HG03025 (cell line): ENCODE measurements around the gene CRELD1.
A peak's percentile ranks its signal among the peaks of the same experiment; 100 is the strongest.
"Not testable (repeated sequence)": the region's sequence is repeated elsewhere in the genome, so short reads cannot be mapped to it uniquely, and the experiment has no call there.

Source experiments
- ATAC-seq: cut with Tn5 transposase; IDR thresholded peaks from one replicate; pipeline ENCODE4 v1.9.1; 2021; ENCODE audit warnings: mild to moderate bottlenecking, moderate library complexity; ENCODE audit not compliant: unreplicated experiment, low FRiP score

The CRELD1 gene

DNA sequence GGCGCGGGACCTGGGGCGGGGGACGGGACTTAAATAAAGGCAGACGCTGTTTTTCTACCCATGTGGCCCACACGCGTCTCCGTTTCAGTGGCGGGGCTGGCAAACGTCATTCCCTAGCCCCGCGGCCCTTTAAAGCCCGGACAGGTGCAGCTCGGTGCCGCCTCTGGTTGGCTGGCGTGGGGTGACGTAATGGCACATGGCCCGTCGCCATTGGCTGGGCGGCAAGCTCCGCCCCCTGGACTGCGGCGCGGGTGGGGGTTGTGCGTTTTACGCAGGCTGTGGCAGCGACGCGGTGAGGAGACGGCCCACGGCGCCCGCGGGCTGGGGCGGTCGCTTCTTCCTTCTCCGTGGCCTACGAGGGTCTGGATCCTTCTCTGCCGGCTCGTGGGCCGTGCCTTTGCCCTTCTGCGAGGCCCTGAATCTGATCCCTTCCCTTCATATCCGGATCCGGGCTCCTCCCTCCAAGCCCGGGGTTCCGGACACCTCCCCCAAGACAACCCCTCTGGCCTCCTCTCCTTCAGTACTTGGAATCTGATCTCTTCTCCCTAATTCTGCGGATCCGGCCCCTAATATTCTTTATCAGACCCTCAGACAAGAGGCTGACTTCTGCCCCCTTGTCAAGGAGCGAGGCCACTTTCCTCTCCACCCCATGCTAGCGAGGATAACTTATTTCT is at the start of gene CRELD1:
CRELD1 (plus strand) TSS at position 274 of the 674 bp plus-strand sequence. CDS start 605 bp downstream, outside the sequence.
- peak; percentile 88 for ATAC-seq

DNA sequence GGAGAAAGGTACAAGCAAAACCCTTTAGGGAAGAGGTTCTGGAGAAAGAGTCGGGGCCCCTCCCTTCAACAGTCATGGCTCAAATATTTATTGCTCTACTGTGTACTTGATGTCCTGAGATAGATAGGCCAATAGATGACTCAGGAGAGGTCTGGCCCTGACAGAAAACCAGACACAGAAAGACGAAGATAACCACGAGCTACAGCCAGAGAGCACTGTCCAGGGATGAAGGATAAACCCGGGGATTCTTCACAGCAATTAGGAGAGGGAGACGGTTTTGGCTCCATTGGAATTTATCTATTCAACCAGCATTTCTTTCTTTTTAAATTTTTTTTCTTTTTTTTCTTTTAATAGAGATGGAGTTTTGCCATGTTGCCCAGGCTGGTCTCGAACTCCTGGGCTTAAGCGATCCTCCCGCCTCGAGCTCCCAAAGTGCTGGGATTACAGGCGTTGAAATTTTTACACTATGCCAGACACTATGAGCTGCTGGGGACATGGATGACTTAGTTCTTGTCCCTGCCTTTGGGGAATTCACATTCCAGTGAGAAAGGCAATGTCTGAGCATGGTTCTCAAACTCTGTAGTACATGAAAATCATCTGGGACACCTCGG is 49.0 kb upstream of the CRELD1 start:
- no peak for ATAC-seq

GRCh38 chr3:9886328-9886727 is 47.3 kb upstream of the CRELD1 start:
- no peak for ATAC-seq

GRCh38 chr3:9887480-9887879 is 46.2 kb upstream of the CRELD1 start:
- ATAC-seq: no peak

GRCh38 chr3:9888540-9888939 is 45.1 kb upstream of the CRELD1 start:
- ATAC-seq: no peak

GRCh38 chr3:9889405-9889804 is 44.2 kb upstream of the CRELD1 start:
- ATAC-seq: no peak

GRCh38 chr3:9890249-9891071 is 43.2 kb upstream of the CRELD1 start, which contains the start of gene JAGN1:
JAGN1 (plus strand) TSS chr3:9890610; CDS start chr3:9890723, 113 bp downstream.
- ATAC-seq: peak; percentile 73

GRCh38 chr3:9891072-9891622 is 42.5 kb upstream of the CRELD1 start:
- ATAC-seq: peak; percentile 2

GRCh38 chr3:9893739-9894138 is 39.9 kb upstream of the CRELD1 start:
- no peak for ATAC-seq

GRCh38 chr3:9895715-9896114 is 37.9 kb upstream of the CRELD1 start:
- ATAC-seq: not testable (repeated sequence)

- ATAC-seq: not testable (repeated sequence)
Observed at GRCh38 chr3:9896755-9897407, 36.8 kb upstream of the CRELD1 start.

GRCh38 chr3:9897408-9898372 is 35.9 kb upstream of the CRELD1 start:
- no peak for ATAC-seq

DNA sequence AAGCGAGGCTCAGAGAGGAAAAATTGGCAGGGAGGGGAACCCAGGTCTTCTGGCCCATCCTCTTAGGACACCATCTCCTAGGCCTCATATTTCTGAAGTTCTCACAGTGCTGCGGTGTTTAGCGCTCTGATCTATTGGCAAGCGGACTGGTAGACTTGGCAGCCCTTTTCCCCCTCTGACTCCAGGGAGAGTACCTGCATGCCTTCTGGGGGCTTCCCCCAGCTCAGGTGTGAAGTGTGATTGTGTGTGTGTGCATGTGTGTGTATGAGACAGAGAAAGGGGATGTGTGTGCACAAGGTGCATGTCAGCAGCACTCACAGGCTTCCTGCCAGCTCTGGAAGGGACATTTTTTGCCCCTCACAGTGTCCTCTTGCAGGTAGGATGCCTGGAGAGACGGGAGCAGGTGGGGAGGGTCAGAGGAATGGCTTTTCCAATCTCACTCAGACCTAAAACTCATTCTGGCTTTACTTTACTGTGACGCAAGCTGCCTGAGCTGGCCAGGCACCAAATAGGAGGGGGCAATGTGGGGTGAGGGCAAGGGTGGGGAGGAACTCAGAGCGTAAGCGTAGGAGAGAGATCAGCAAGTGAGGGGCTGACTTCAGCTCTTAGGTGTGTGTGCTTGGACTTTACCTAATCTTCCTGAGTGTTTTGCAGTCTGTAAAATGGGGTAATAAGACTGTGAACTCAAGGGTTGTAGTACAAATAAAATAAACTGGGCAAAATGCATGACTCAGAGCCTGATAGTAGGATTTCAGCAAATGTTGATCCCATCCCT is 35.0 kb upstream of the CRELD1 start:
- no peak for ATAC-seq

DNA sequence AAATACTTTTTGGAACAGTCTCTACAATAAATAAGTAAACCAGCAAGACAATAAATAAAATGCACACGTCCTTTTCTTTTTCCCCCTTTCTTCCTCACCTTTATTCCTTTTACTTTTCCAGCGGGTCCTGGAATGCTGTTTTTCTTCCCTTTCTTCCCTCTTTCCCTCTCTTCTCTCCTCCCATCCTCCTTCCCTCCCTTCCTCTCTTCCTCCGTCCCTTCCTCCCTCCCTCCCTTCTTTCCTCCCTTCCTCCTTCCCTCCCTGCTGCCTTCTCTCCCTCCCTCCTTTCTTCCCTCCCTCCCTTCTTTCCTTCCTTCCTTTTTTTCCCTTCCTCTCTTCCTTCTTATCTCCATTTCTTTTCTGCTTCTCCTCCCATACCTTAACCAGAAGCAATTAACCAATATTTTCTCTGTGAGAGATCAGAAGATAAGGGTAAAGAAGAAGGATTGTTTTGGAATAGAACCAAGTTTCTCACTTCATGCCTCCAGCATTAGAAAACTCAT is 34.3 kb upstream of the CRELD1 start:
- no peak for ATAC-seq

DNA sequence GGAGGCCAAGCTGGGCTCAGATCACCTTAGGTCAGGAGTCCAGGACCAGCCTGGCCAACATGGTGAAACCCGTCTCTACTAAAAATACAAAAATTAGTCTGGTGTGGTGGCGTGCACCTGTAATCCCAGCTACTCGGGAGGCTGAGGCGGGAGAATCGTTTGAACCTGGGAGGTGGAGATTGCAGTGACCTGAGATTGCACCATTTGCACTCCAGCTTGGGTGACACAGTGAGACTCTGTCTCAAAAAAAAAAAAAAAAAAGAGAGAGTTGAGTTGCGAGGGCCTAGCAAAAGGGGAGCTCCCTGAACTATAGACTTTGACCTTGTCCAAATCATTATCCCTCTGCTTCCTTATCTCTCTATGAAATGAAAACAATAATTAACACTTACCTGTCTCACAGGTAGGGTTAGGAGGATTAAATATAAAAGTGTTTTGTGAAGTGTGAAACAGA is 32.6 kb upstream of the CRELD1 start:
- not testable (repeated sequence) for ATAC-seq

GRCh38 chr3:9901967-9902366 is 31.7 kb upstream of the CRELD1 start:
- no peak for ATAC-seq

DNA sequence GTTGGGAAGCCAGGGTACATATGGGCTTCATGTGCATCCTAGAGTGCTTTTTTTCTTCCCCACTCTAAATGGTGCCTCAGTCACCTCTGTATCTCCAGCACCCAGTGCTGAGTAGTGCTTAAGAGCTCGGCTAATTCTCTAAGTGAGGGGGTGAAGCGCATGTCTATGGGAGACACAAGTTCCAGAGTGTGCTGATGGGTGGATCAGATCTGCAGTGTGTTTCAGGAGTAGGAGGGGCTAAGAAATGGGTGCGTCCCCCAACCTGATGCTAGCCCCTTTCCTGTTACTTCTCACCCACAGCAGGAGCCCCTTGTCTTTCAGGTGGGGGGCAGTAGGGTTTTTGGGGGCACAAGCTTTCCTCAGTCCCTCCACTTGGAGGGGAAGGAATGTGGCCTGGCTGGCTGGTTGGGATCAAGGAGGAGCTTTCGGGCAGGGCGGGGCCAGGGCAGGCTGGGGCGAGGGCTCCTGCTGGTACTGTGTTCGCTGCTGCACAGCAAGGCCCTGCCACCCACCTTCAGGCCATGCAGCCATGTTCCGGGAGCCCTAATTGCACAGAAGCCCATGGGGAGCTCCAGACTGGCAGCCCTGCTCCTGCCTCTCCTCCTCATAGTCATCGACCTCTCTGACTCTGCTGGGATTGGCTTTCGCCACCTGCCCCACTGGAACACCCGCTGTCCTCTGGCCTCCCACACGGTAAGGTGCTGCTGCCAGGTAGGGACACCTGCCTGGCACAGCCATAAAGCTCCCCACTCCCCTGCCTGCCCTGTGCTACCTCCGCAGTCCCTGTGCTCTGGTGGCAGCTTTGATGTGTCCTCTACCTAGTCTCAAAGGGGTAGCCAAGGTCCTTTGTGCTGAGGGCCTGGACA is 31.0 kb upstream of the CRELD1 start, which contains the start of gene IL17RE:
IL17RE (plus strand) TSS at position 477 of the 866 bp plus-strand sequence; CDS start at position 562, 85 bp downstream.
- no peak for ATAC-seq
